Neural cell (in vitro differentiated cells): Measurements from ENCODE around the gene ROGDI. TPM values are rescaled to one million over a fixed set of nuclear protein-coding genes. Genes with fewer than 3 reads are reported as not detected.

Experiments
- H2AFZ ChIP-seq: fragments of 200-600, 300-800 bp; sonication (generic), shearing (Covaris generic); 2 replicates; pipeline ENCODE4 v1.6.0; 2014; ENCODE audit warnings: low read depth, mild to moderate bottlenecking, antibody characterized with exemption, low read length, moderate library complexity
- H3F3A ChIP-seq: fragments of 200-600 bp; shearing (Covaris generic); 2 replicates; pipeline ENCODE4 v1.6.1; 2016; ENCODE audit warnings: mild to moderate bottlenecking, moderate library complexity, mixed read lengths, antibody characterized with exemption, low read length; ENCODE audit not compliant: insufficient read depth, poor library complexity, severe bottlenecking
- H3K27ac ChIP-seq: fragments of 200-600, 300-800 bp; sonication (generic), shearing (Covaris generic); 2 replicates; pipeline ENCODE4 v1.5.1; 2014; ENCODE audit warnings: mild to moderate bottlenecking, low read length, moderate library complexity
- H3K27me3 ChIP-seq: fragments of 300-800, 200-600 bp; sonication (generic), shearing (Covaris generic); 2 replicates; pipeline ENCODE4 v1.6.0; 2014; ENCODE audit warnings: mild to moderate bottlenecking, low read depth, low read length, moderate library complexity; ENCODE audit not compliant: insufficient read depth
- H3K36me3 ChIP-seq: fragments of 300-800, 200-600 bp; sonication (generic), shearing (Covaris generic); 2 replicates; pipeline ENCODE4 v1.5.1; 2014; ENCODE audit warnings: mild to moderate bottlenecking, antibody characterized with exemption, low read length, moderate library complexity; ENCODE audit not compliant: insufficient read depth
- H3K4me2 ChIP-seq: fragments of 300-800, 200-600 bp; sonication (generic), shearing (Covaris generic); 2 replicates; pipeline ENCODE4 v1.6.0; 2014; ENCODE audit warnings: mild to moderate bottlenecking, low read length
- H3K4me3 ChIP-seq: fragments of 300-800, 200-600 bp; sonication (generic), shearing (Covaris generic); 2 replicates; pipeline ENCODE4 v1.5.1; 2014; ENCODE audit warnings: mild to moderate bottlenecking, low read length, moderate library complexity
- H3K79me2 ChIP-seq: fragments of 200-600 bp; shearing (Covaris generic); replicated peaks from 2 replicates; pipeline ENCODE4 v1.6.0; 2014; ENCODE audit warnings: mild to moderate bottlenecking, low read length, moderate library complexity; ENCODE audit not compliant: insufficient read depth
- H3K9ac ChIP-seq: fragments of 300-800, 200-600 bp; sonication (generic), shearing (Covaris generic); 2 replicates; pipeline ENCODE4 v1.6.1; 2016; ENCODE audit warnings: mild to moderate bottlenecking, low read length, mixed read lengths
- H3K9me2 ChIP-seq: fragments of 200-600 bp; shearing (Covaris generic); 2 replicates; pipeline ENCODE4 v1.6.1; 2016; ENCODE audit warnings: mild to moderate bottlenecking, low read length, mixed read lengths; ENCODE audit not compliant: insufficient read depth
- H3K9me3 ChIP-seq: fragments of 200-600, 300-800 bp; sonication (generic), shearing (Covaris generic); 2 replicates; pipeline ENCODE4 v1.6.1; 2016; ENCODE audit warnings: mild to moderate bottlenecking, mixed run types, low read length, moderate library complexity, mixed read lengths
- H4K20me1 ChIP-seq: fragments of 200-600 bp; shearing (Covaris generic); 2 replicates; pipeline ENCODE4 v1.6.1; 2016; ENCODE audit warnings: mild to moderate bottlenecking, mixed run types; ENCODE audit not compliant: insufficient read depth
- EP300 ChIP-seq: fragments of 450-650 bp; conservative IDR thresholded peaks from 2 replicates; pipeline ENCODE4 v1.6.1; 2014; ENCODE audit warnings: antibody characterized with exemption, mild to moderate bottlenecking, moderate library complexity; ENCODE audit not compliant: poor library complexity, severe bottlenecking
- EZH2 ChIP-seq: fragments of 200-600, 300-800 bp; shearing (Covaris generic), sonication (generic); IDR thresholded peaks from 2 replicates; pipeline ENCODE4 v1.6.1; 2014; ENCODE audit warnings: antibody characterized with exemption, low read length, borderline replicate concordance, mild to moderate bottlenecking; ENCODE audit not compliant: insufficient read depth, poor library complexity, severe bottlenecking
- MXI1 ChIP-seq: fragments of 450-650 bp; conservative IDR thresholded peaks from 2 replicates; pipeline ENCODE4 v1.6.1; 2014; ENCODE audit warnings: antibody characterized with exemption, mild to moderate bottlenecking; ENCODE audit not compliant: poor library complexity, severe bottlenecking
- POLR2AphosphoS5 ChIP-seq: IDR thresholded peaks from 2 replicates; pipeline ENCODE4 v1.6.1; 2012
- RAD21 ChIP-seq: fragments of 450-650 bp; conservative IDR thresholded peaks from 2 replicates; pipeline ENCODE4 v1.6.1; 2014; ENCODE audit warnings: antibody characterized with exemption, mild to moderate bottlenecking, moderate library complexity
- SMC3 ChIP-seq: fragments of 450-650 bp; conservative IDR thresholded peaks from 2 replicates; pipeline ENCODE4 v1.6.1; 2014; ENCODE audit warnings: antibody characterized with exemption, mild to moderate bottlenecking, moderate library complexity; ENCODE audit not compliant: poor library complexity
- TAF1 ChIP-seq: IDR thresholded peaks from 2 replicates; pipeline ENCODE4 v1.6.1; 2012; ENCODE audit warnings: low read depth
- polyA plus RNA-seq: library from polyadenylated mRNA; depleted of rRNA; stranded (reverse); fragments of >200 nt; gene quantifications from 2 replicates; pipeline ENCODE4 v1.2.3, GENCODE V29; 2014
- TF ChIP-seq, protein P1 (sequence below): IDR thresholded peaks from 2 replicates; pipeline ENCODE4 v1.6.1; 2012; ENCODE audit warnings: borderline replicate concordance
- TF ChIP-seq, protein P2 (sequence below): fragments of 450-650 bp; IDR thresholded peaks from 2 replicates; pipeline ENCODE4 v1.5.1; 2014; ENCODE audit warnings: antibody characterized with exemption, mild to moderate bottlenecking, moderate library complexity; ENCODE audit not compliant: poor library complexity, severe bottlenecking

ROGDI gene
- polyA plus RNA-seq, 1 donor from 2014 or later, result 203 TPM

DNA sequence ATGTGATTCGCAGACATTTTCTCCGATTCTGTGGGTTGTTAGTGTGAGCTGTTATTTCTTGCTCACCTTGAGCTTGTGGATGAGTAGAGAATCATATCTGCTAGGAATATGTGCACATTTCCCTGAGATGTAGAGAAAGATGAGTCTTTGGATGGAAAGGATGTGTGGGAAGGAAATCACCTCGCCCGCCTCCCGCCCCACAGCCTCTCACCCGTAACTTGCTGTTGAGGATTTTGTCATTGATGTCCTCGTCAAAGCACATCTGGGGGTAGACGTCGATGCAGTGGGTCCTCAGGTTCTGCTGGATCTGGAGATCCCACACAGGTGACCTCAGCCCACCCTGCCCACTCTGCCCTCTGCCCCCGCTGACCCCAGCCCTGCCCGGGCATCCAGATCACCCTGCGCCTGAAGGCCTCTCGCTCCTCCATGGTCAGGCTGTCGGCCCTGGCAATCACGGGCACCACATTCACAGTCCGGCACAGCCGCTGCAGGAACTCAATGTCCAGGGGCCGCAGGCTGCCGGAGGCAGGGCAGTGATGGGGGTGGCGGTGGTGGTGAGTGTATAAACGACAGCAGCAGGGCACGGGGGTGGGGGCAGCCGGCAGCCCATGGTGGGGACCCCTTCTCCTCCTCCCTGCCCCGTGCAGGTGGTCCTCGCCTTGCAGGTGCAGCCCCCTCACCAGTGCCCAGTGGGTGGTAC is 19.0 kb downstream of the ROGDI start:
- no peaks in the 10 kb centered on the region for H3K36me3 ChIP-seq
- no peaks in the 10 kb centered on the region for H4K20me1 ChIP-seq
- no peak overlapping the region for H3K4me2 ChIP-seq
- H3F3A ChIP-seq, result no peaks in the 10 kb centered on the region
- TF ChIP-seq, protein P1, sequence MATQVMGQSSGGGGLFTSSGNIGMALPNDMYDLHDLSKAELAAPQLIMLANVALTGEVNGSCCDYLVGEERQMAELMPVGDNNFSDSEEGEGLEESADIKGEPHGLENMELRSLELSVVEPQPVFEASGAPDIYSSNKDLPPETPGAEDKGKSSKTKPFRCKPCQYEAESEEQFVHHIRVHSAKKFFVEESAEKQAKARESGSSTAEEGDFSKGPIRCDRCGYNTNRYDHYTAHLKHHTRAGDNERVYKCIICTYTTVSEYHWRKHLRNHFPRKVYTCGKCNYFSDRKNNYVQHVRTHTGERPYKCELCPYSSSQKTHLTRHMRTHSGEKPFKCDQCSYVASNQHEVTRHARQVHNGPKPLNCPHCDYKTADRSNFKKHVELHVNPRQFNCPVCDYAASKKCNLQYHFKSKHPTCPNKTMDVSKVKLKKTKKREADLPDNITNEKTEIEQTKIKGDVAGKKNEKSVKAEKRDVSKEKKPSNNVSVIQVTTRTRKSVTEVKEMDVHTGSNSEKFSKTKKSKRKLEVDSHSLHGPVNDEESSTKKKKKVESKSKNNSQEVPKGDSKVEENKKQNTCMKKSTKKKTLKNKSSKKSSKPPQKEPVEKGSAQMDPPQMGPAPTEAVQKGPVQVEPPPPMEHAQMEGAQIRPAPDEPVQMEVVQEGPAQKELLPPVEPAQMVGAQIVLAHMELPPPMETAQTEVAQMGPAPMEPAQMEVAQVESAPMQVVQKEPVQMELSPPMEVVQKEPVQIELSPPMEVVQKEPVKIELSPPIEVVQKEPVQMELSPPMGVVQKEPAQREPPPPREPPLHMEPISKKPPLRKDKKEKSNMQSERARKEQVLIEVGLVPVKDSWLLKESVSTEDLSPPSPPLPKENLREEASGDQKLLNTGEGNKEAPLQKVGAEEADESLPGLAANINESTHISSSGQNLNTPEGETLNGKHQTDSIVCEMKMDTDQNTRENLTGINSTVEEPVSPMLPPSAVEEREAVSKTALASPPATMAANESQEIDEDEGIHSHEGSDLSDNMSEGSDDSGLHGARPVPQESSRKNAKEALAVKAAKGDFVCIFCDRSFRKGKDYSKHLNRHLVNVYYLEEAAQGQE, result no peak
- TF ChIP-seq SMC3 (no peak), RAD21 (no peak), TAF1 (no peak), POLR2AphosphoS5 (no peak), MXI1 (no peak), EP300 (no peak), EZH2 (no peak)
- TF ChIP-seq, protein P2, sequence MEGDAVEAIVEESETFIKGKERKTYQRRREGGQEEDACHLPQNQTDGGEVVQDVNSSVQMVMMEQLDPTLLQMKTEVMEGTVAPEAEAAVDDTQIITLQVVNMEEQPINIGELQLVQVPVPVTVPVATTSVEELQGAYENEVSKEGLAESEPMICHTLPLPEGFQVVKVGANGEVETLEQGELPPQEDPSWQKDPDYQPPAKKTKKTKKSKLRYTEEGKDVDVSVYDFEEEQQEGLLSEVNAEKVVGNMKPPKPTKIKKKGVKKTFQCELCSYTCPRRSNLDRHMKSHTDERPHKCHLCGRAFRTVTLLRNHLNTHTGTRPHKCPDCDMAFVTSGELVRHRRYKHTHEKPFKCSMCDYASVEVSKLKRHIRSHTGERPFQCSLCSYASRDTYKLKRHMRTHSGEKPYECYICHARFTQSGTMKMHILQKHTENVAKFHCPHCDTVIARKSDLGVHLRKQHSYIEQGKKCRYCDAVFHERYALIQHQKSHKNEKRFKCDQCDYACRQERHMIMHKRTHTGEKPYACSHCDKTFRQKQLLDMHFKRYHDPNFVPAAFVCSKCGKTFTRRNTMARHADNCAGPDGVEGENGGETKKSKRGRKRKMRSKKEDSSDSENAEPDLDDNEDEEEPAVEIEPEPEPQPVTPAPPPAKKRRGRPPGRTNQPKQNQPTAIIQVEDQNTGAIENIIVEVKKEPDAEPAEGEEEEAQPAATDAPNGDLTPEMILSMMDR, result no peak
- H3K27me3 ChIP-seq, result no peaks in the 10 kb centered on the region
- H3K27ac ChIP-seq, result no peak overlapping the region
- H3K79me2 ChIP-seq, result no peaks in the 10 kb centered on the region
- no peak overlapping the region for H3K9ac ChIP-seq
- no peak overlapping the region for H3K4me3 ChIP-seq
- H2AFZ ChIP-seq, result no peak overlapping the region
- no peaks in the 10 kb centered on the region for H3K9me2 ChIP-seq
- H3K9me3 ChIP-seq, result no peaks in the 10 kb centered on the region

- Histone ChIP-seq H2AFZ (no peak overlapping the region), H3K27ac (no peak overlapping the region), H3K36me3 (no peaks in the 10 kb centered on the region), H3K27me3 (no peaks in the 10 kb centered on the region), H3K79me2 (no peaks in the 10 kb centered on the region), H3K4me3 (no peak overlapping the region), H3K9ac (no peak overlapping the region), H3K9me2 (no peaks in the 10 kb centered on the region), H4K20me1 (no peaks in the 10 kb centered on the region), H3F3A (no peaks in the 10 kb centered on the region), H3K4me2 (no peak overlapping the region), H3K9me3 (no peaks in the 10 kb centered on the region)
- TF ChIP-seq, protein P2, result no peak
- no peak for TF ChIP-seq EP300
- TF ChIP-seq POLR2AphosphoS5, result no peak
- TF ChIP-seq TAF1, result no peak
- no peak for TF ChIP-seq RAD21
Measured at GRCh38 chr16:4780235-4780634, 22.2 kb downstream of the ROGDI start.
